DLD1 (cell line): Measurements from ENCODE around the gene KIFBP.
"Not testable (repeated sequence)": the region's sequence is repeated elsewhere in the genome, so short reads cannot be mapped to it uniquely, and the experiment has no call there.

Experiments
- in situ Hi-C: cut with HindIII; loops from 2 replicates; pipeline ENCODE4 v1.10.0; 2017; ENCODE audit warnings: low sequenced_read_pairs

The KIFBP gene, protein sequence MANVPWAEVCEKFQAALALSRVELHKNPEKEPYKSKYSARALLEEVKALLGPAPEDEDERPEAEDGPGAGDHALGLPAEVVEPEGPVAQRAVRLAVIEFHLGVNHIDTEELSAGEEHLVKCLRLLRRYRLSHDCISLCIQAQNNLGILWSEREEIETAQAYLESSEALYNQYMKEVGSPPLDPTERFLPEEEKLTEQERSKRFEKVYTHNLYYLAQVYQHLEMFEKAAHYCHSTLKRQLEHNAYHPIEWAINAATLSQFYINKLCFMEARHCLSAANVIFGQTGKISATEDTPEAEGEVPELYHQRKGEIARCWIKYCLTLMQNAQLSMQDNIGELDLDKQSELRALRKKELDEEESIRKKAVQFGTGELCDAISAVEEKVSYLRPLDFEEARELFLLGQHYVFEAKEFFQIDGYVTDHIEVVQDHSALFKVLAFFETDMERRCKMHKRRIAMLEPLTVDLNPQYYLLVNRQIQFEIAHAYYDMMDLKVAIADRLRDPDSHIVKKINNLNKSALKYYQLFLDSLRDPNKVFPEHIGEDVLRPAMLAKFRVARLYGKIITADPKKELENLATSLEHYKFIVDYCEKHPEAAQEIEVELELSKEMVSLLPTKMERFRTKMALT

DNA sequence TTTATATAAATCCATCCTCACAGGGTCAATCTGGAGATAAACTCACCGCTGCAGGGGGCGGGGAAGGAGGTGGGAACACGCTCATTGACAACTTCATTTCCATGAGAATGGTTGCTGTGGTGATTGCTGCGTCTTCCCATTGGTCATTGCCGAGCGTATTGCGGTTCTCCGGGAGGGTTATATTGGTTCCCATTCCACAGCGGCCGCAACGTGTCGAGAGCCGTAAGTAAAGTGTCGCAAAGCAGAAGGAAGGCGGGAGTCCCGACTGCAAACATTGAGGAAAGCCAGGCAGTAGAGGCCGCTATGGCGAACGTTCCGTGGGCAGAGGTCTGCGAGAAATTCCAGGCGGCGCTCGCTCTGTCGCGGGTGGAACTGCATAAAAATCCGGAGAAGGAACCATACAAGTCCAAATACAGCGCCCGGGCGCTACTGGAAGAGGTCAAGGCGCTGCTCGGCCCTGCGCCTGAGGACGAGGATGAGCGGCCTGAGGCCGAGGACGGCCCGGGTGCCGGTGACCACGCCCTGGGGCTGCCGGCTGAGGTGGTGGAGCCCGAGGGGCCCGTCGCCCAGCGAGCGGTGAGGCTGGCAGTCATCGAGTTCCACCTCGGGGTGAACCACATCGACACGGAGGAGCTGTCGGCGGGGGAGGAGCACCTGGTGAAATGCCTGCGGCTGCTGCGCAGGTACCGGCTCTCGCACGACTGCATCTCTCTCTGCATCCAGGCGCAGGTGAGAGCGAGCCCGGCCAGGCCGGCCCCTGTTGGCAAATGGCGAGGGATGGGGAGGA, at the start of gene KIFBP:
KIFBP (plus strand) TSS at position 274 of the 787 bp plus-strand sequence; CDS start at position 304, 30 bp downstream.
- in situ Hi-C loops, result no loop called here

DNA sequence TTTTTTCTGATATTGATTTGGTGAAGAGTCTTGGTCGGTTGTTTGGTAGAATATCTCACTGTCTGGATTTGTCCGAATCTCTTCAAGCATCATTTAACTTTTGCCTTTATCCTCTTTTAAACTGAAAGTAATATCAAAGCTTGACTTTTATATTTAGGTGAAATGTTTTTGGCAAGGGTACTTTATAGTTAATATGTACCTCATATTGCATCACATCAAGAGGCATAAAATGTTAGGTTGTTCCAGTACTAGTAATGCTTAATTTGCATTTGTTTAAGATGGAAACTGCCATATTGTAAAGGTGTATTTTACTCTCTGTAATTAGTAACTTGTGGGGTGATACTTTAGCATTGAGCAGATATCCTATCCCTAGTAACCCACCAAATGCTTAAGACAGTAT, 49.7 kb upstream of the KIFBP start:
- in situ Hi-C loops, result no loop called here

DNA sequence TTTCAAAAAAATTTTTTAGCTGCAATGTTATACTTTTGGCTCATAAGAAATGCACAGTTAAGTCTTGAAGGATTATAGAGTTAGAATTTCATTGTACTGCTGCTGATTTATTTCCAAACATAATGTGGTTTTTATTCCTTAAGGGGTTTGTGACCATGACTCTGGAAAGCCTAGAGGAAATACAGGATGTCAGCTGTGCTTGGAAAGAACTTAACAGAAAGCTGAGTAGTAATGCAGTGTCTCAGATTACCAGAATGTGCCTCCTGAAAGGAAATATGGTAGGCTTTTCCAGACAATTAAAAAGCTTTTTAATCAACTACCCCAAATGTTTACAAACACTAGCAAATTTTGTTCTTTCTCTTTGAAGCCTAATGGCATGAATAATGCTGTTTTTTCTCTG, 47.7 kb upstream of the KIFBP start:
- in situ Hi-C loops, result not testable (repeated sequence)

DNA sequence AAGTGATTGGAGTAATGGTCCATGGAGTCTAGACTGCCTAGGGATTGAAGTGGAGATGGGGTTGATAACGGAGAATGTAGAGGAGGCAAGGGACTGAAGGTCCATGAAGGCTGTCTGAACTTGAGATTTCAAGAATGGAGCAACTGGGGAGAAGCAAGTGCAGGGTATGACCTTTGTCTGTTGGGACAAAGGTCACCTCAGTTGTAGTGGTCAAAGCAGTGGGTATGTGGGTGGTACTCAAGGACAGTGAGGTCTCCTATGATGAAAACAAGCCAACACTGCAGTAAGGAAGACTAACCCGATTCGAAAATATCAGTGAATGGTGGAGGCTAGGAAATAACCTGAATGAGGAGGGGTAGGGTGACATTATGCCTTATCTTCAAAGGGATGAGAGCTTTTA, 38.0 kb upstream of the KIFBP start:
- in situ Hi-C loops, result no loop called here

DNA sequence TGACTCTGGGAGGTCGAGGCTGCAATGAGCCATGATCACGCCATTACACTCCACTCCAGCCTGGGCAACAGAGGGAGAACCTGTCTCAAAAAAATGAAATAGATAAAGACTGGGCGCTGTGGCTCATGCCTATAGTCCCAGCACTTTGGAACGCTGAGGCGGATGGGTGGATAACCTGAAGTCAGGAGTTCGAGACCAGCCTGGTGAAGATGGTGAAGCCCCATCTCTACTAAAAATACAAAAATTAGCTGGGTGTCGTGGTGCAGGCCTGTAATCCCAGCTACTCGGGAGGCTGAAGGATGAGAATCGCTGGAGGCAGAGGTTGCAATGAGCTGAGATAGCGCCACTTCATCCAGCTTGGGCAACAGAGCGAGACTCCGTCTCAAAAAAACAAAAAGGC, 33.7 kb upstream of the KIFBP start:
- in situ Hi-C loops, result no loop called here

DNA sequence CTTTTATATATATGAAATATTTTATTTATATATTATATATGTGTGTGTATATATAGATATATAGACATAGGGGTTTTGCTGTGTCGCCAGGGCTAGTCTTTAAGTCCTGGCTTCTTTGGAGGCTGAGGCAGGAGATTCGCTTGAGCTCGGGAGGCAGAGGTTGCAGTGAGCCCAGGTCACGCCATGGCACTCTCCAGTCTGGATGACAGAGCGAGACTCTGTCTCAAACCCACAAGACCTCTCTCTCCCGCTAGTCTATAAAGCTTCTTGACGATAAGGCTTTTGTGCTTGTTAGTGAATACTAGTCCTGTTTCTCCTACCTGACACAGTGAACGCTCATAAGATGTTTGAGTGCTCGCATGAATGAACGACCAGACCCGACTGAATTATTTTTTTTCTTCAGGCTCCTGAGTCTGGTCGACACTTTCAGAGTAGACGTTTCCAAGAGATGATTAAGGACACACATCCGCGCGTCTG, 33.2 kb upstream of the KIFBP start:
- in situ Hi-C loops, result no loop called here

DNA sequence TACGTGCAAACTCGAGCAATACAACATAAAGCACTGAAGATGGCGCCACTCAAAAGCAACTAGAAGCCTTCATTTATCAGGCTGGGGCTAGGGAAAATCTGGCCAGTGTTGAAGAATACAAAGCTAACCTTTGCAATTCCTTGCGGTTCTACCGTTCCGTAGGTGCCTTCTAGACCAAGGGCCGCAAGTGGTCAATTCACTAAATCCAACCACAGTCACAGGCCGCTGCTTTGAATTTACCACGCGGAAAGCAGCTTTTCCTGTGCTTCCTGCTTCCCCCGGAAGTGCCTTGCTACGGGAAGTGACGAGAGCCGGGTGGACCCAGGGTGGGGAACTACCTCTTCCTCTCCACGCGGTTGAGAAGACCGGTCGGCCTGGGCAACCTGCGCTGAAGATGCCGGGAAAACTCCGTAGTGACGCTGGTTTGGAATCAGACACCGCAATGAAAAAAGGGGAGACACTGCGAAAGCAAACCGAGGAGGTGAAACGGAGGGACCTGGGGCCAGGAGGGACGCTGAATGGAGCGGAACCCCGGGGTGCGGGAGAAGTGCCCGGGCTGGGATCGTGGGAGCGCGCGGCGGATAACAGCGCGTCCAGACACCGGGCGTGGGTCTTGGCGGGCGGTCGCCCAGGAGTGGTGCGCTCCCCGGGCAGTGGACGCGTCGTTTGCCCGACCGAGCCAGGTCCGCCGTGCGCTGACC, 32.6 kb upstream of the KIFBP start, which contains the start of gene DDX21:
DDX21 (plus strand) TSS at position 339 of the 701 bp plus-strand sequence; CDS start at position 395, 56 bp downstream.
- in situ Hi-C loops, result no loop called here

DNA sequence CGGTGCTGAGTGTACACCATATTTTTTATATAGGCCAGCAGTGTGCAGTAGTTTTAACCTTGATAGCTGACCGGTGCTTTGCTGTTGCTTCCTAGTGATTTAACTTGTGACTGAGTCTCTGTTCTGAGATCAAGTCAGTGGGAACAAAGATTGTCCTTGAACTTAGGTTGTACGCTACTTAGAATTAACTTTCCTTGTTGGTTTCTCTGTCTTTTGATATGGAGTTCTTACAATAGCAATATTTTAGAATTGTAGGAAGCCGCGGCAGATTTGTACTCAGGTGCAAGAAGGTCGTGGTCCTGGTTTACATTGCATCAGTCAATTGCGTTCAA, 31.4 kb upstream of the KIFBP start:
- in situ Hi-C loops, result no loop called here

DNA sequence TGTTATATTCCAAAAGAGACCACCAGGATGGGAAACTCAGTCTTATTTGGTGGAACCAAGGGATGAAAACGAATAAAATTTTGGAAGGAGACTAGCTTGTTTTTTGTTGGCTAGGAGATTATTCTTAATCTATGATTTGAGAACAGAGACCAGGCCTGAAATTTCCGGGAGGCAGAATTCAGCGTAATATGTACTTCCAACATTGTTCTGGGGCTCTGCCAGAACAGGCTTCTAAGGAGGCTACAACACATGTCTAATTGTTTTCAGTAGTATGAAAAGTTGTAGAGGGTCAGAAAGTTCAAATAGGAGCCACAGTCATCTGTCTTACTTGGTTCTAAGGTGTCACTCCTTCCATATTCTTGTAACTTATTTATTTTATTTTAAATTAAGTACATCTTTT, 30.9 kb upstream of the KIFBP start:
- in situ Hi-C loops, result no loop called here

DNA sequence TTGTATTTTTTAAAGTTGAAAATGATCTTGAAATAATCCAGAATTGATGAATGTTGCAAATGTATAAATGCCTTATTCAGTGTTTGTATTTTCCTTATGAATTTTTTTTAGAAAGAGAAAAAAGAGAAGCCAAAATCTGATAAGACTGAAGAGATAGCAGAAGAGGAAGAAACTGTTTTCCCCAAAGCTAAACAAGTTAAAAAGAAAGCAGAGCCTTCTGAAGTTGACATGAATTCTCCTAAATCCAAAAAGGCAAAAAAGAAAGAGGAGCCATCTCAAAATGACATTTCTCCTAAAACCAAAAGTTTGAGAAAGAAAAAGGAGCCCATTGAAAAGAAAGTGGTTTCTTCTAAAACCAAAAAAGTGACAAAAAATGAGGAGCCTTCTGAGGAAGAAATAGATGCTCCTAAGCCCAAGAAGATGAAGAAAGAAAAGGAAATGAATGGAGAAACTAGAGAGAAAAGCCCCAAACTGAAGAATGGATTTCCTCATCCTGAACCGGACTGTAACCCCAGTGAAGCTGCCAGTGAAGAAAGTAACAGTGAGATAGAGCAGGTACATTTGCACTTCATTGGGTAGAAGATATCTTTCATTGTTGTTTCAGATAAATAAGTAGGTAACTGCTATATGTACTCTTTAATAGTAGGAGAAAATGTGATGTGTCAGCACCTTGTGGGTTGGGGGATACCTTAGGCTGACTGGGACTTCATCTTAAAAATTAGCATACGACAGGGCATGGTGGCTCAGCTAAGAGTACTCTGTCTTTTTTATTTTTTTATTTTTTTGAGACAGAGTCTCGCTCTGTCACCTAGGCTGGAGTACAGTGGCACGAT, 28.7 kb upstream of the KIFBP start:
- in situ Hi-C loops, result no loop called here

DNA sequence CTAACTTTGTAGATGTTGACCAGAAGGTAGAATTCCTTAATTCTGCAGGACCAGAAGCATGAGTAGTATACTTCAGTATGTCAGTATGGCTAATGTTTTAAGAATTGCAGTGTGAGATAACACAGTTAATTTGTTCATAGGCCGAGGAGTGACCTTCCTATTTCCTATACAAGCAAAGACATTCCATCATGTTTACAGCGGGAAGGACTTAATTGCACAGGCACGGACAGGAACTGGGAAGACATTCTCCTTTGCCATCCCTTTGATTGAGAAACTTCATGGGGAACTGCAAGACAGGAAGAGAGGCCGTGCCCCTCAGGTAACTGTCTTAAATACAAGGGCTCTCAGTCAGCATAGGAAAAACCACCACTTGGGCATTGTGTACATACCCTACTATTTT, 25.5 kb upstream of the KIFBP start:
- in situ Hi-C loops, result no loop called here

DNA sequence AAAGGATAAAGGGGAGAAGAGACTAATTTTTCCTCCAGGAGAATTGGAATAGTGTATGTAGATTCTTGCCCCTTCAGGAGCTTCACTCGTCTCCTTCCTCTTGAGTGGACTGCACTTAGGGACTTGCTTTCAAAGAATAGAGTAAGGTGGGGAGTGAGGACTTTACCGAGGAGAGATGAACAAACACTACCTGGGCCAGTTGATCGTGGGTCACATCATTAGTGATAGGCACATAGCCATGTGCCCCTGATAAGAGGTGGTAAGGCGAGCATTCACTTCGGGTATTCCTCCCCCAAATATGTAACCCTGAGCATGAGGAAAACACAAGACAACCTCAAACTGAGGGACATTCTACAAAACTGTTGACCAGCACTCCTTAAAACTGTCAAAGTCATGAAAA, 14.6 kb upstream of the KIFBP start:
- in situ Hi-C loops, result no loop called here

DNA sequence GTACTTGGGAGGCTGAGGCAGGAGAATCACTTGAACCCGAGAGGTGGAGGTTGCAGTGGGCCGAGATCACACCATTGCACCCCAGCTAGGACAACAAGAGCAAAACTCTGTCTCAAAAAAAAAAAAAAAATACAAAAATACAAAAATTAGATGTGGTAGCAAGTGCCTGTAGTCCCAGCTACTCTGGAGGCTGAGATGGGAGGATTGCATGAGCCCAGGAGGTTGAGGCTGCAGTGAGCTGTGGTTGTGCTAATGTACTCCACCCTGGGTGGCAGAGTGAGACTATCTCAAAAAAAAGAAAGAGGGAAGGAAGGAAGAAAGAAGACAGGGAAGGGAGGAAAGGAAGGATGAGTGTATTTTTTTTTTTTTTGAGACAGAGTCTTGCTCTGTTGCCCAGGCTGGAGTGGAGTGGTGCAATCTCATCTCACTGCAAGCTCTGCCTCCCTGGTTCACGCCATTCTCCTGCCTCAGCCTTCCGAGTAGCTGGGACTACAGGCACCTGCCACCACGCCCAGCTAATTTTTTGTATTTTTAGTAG, 12.6 kb upstream of the KIFBP start:
- in situ Hi-C loops, result not testable (repeated sequence)

DNA sequence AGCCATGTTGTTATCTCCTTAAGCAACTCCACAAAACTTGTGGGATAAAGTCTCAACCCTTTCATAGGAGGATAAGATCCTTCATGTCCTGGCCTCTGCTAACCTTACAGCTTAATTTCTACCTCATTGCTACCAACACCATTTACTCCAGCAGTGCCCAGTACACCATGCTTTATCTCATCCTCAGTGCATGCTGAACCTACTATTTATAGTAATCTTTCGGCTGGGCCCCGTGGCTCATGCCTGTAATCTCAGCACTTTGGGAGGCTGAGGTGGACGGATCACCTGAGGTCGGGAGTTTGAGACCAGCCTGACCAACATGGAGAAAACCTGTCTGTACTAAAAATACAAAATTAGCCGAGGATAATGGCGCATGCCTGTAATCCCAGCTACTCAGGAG, 8.9 kb upstream of the KIFBP start:
- in situ Hi-C loops, result not testable (repeated sequence)

DNA sequence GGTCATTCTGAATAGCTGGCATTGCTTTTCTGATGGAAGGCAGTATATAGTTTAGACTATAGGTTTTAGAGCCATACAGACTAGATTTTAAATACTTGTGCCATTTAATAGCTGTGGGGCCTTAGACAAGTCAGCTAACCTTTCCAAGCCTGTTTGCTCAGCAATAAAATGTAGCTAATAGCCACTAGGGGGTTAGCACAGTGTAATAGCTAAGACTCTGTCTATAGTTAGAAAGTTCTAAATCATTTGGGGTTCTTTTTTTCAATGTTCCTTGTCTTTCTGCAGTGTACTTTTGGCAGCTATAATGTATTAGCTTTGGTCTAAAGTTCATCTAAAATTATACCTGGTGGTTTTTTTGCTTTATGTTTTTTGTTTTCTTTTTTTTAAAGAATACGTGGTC, 7.5 kb upstream of the KIFBP start:
- in situ Hi-C loops, result no loop called here

DNA sequence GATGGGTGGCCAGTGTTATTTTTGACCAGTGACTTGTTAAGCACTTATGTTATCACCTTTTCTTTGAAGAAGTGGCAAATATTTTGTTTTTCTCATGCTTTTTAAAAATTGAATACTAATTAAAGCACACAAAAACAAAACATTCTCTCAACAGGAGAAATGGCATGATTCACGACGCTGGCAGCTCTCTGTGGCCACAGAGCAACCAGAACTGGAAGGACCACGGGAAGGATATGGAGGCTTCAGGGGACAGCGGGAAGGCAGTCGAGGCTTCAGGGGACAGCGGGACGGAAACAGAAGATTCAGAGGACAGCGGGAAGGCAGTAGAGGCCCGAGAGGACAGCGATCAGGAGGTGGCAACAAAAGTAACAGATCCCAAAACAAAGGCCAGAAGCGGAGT, 6.2 kb upstream of the KIFBP start:
- in situ Hi-C loops, result no loop called here

DNA sequence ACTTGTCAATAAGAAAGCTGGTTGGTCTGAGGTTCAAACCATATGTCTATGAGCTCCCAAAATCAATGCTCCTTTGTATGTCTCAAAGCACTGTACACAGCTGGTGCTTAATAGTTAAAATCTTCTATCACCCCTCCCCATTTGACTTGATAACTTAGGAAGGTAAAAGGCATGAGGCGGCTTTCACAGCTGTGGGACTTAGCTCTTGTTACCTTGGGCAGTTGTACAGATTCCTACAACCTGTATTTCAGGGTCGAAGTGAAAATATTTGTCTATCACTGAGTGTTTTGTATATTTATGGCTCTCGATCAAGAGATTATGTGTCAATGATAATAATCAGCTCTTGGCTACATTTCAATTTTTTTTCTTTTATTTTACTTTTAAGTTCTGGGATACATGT, 992 bp upstream of the KIFBP start:
- in situ Hi-C loops, result no loop called here

DNA sequence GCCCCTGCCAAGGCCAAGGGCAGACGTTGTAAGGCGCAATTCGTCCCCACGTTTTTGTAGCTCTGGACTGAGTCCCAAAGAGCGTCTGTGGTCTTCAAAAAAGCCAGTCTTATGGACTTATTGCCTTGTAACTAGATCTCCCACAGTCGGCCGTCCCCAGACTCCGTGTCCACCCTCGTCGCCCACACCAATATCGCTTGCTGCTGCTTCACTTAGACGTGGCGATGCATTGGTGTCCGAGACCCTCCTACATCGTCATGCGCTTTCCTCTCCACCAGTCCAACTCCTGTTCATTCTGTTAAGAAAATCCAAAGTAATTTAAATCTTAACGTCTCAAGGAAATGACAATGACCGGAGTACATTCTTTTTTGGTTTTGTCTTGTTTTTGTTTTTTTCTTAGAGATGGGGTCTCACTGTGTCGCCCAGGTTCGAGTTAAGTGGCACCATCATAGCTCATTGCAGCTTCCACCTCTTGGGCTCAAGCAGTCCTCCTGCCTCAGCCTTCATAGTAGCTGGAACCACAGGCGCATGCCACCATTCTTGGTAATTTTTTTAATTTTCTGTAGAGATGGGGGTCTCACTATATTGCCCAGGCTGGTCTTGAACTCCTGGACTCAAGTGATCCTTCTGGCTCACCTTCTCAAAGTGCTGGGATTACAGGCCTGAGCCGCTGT, 851 bp downstream of the KIFBP start:
- in situ Hi-C loops, result no loop called here
